Natural killer cell (primary cell): Measurements from ENCODE around the gene TMEM218. TPM values are rescaled to one million over a fixed set of nuclear protein-coding genes. Genes with fewer than 3 reads are reported as not detected.

Experiments used
- ATAC-seq, 3 donors: fragments of 150-1000 bp in 2 of 3; fragments of 200-7000 bp in 1 of 3; cut with Tn5 transposase; 1 replicate in 1 of 3; 2 replicates in 2 of 3; pipeline ENCODE4 v1.10.0; 2021; ENCODE audit warnings: mild to moderate bottlenecking in 2 of 3, moderate library complexity in 2 of 3
- DNase-seq, 2 donors: peaks; one replicate each; pipeline versions ENCODE4 v3.0.0 to v3.0.0-alpha.2; 2013 to 2021; ENCODE audit warnings: mixed read lengths in 1 of 2
- H3K27ac ChIP-seq: one replicate; pipeline ENCODE4 v1.5.1; 2013; ENCODE audit warnings: mild to moderate bottlenecking, low read length
- H3K27me3 ChIP-seq: one replicate; pipeline ENCODE4 v1.6.1; 2013; ENCODE audit warnings: low read length; ENCODE audit not compliant: control insufficient read depth, insufficient read depth
- H3K36me3 ChIP-seq: one replicate; pipeline ENCODE4 v1.6.1; 2013; ENCODE audit warnings: low read length; ENCODE audit not compliant: control insufficient read depth, insufficient read depth
- H3K4me1 ChIP-seq: one replicate; pipeline ENCODE4 v1.6.1; 2013; ENCODE audit warnings: low read length; ENCODE audit not compliant: control insufficient read depth, insufficient read depth
- H3K4me3 ChIP-seq: one replicate; pipeline ENCODE4 v1.5.1; 2013; ENCODE audit warnings: low read length
- H3K9me3 ChIP-seq: one replicate; pipeline ENCODE4 v1.6.1; 2013; ENCODE audit warnings: low read length; ENCODE audit not compliant: control insufficient read depth, insufficient read depth
- H3K27ac Mint-ChIP-seq, 2 donors: one replicate each; pipeline ENCODE4 v1.8.0; 2022; ENCODE audit warnings: mild to moderate bottlenecking in 2 of 2, mixed read lengths in 2 of 2, moderate library complexity in 1 of 2
- H3K27me3 Mint-ChIP-seq, 2 donors: one replicate each; pipeline ENCODE4 v1.8.0; 2022; ENCODE audit warnings: low read depth in 2 of 2, mixed read lengths in 2 of 2
- H3K36me3 Mint-ChIP-seq: one replicate; pipeline ENCODE4 v1.8.0; 2022; ENCODE audit warnings: mixed read lengths
- H3K4me1 Mint-ChIP-seq, 2 donors: one replicate each; pipeline ENCODE4 v1.8.0; 2022; ENCODE audit warnings: mixed read lengths in 2 of 2
- H3K4me3 Mint-ChIP-seq: one replicate; pipeline ENCODE4 v1.8.0; 2022; ENCODE audit warnings: mild to moderate bottlenecking, moderate library complexity, mixed read lengths
- H3K9me3 Mint-ChIP-seq, 2 donors: one replicate each; pipeline ENCODE4 v1.8.0; 2022; ENCODE audit warnings: mixed read lengths in 2 of 2
- CTCF ChIP-seq: fragments of 200-600 bp; IDR thresholded peaks from one replicate; pipeline ENCODE4 v1.8.0; 2022; ENCODE audit warnings: antibody characterized with exemption
- WGBS: methylation state at CpG from one replicate; pipeline ENCODE4 v1.1.7; 2013; ENCODE audit warnings: missing lambda C conversion rate; ENCODE audit not compliant: insufficient coverage; 5-methylcytosine and 5-hydroxymethylcytosine counted together
- intact Hi-C: fragments of 100-400 bp; cut with micrococcal nuclease; formaldehyde crosslinking; loops from one replicate; pipeline ENCODE4 v1.14.2; 2022
- total RNA-seq, 4 donors: library from RNA; stranded (reverse); fragments of 120-200 nt in 1 of 4; gene quantifications; one replicate each; pipeline versions ENCODE4 v1.2.3 to v1.2.4, GENCODE V29; 2013 to 2022

TMEM218 gene
- total RNA-seq, 3 donors from 2014 or later (not counting 1 experiment from before 2014, with no cell fraction given), result 10.0 to 14.2 (median 12.1) TPM

DNA sequence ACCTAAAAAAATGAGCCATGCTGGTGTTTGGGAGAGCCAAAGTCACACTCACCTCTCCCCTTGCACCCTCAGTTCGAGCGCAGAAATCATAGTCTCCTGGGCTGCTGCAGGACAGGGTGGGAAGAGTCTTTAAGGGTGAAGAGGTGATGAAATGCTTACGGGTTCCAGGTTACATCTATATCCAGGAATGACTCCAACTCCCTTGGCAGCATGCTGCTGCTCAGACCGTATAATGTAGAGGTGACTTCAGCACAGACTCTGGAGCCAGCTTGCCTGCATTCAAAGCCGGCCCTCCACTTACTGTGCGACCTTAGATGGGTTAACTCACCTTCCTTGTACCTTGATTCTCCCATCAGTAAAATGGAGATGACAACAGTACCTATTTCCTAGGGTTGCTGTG is 35.9 kb upstream of the TMEM218 start:
- H3K4me1 Mint-ChIP-seq, result no peaks in the 10 kb centered on the region
- peaks cover 16 to 30% of the 10 kb centered on the region in 2 donors for H3K27me3 Mint-ChIP-seq
- no peaks in the 10 kb centered on the region for H3K36me3 Mint-ChIP-seq
- H3K4me3 Mint-ChIP-seq, result no peak overlapping the region
- H3K4me3 ChIP-seq, result no peak overlapping the region
- WGBS, result 100% methylated on average over 4 of the region's 6 CpGs
- intact Hi-C loops, result no loop called here
- H3K4me1 ChIP-seq, result no peaks in the 10 kb centered on the region
- ATAC-seq (no peak), DNase-seq (no peak)
- no peaks in the 10 kb centered on the region for H3K9me3 ChIP-seq
- H3K27me3 ChIP-seq, result peaks cover 2% of the 10 kb centered on the region
- H3K36me3 ChIP-seq, result no peaks in the 10 kb centered on the region
- H3K27ac Mint-ChIP-seq, result no peak overlapping the region
- H3K27ac ChIP-seq, result no peak overlapping the region
- no peaks in the 10 kb centered on the region for H3K9me3 Mint-ChIP-seq
- TF ChIP-seq CTCF, result no peak

DNA sequence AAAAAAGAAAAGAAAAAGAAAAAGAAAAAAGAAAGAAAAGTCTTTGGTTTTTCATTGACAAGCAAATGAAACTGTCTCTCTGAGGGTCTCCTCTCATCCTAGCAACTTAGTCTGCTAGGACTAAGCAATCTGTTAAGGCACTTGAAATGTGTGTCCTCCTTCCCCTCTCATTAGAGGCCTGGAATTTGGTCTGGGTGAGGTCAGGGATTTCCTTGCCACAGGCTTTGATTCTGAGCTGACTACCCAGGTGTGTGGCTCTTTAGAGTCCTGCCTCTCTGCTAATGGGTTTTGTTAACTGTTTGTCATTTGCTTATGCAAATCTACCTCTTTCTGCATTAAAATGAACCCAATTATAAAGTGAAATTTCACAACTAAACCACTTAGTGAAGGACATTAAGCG is 34.8 kb upstream of the TMEM218 start:
- ATAC-seq, result no peak
- Mint-ChIP-seq H3K4me3 (no peak overlapping the region), H3K9me3 (no peaks in the 10 kb centered on the region), H3K27ac (no peak overlapping the region), H3K36me3 (no peaks in the 10 kb centered on the region), H3K27me3 (peaks cover 19 to 41% of the 10 kb centered on the region in 2 donors), H3K4me1 (peaks cover 6% of the 10 kb centered on the region in 2 donors)
- no peak overlapping the region for H3K27ac ChIP-seq
- no peaks in the 10 kb centered on the region for H3K9me3 ChIP-seq
- H3K4me1 ChIP-seq, result peaks cover 4% of the 10 kb centered on the region
- no peak for DNase-seq
- no peaks in the 10 kb centered on the region for H3K36me3 ChIP-seq
- intact Hi-C loops, result no loop called here
- no CpG with 5 or more reads among the region's 1 CpG for WGBS
- no peak overlapping the region for H3K4me3 ChIP-seq
- peaks cover 5% of the 10 kb centered on the region for H3K27me3 ChIP-seq
- no peak for TF ChIP-seq CTCF

GRCh38 chr11:125141686-125142535 is 30.5 kb upstream of the TMEM218 start:
- Mint-ChIP-seq H3K4me3 (no peak overlapping the region), H3K4me1 (peaks cover 6% of the 10 kb centered on the region in 2 donors), H3K27me3 (peaks cover 28 to 44% of the 10 kb centered on the region in 2 donors), H3K36me3 (no peaks in the 10 kb centered on the region), H3K27ac (no peak overlapping the region), H3K9me3 (no peaks in the 10 kb centered on the region)
- H3K27ac ChIP-seq, result no peak overlapping the region
- ATAC-seq (peak; percentile 87 to 99 (median 96)), DNase-seq (peak; percentile 58 to 75)
- H3K36me3 ChIP-seq, result no peaks in the 10 kb centered on the region
- H3K27me3 ChIP-seq, result peaks cover 5% of the 10 kb centered on the region
- TF ChIP-seq CTCF, result peak; percentile 99
- 41% methylated on average over 17 of the region's 18 CpGs for WGBS
- peaks cover 4% of the 10 kb centered on the region for H3K4me1 ChIP-seq
- H3K9me3 ChIP-seq, result no peaks in the 10 kb centered on the region
- intact Hi-C loops, result loop anchor here (1.0 kb wide), 2 partner anchors 51 to 180 kb away; no protein-coding TSS in a partner anchor
- no peak overlapping the region for H3K4me3 ChIP-seq
